BLaER1 treated with 17β-estradiol and CSF1 and Interleukin-3, amounts not matched to agents 10 nM and 100 nM (cell line): ENCODE measurements around the gene TUBB6.
A peak's percentile ranks its signal among the peaks of the same experiment; 100 is the strongest.

ENCODE experiments used
- H3K27ac ChIP-seq, 11 experiments: shearing (Covaris generic); formaldehyde crosslinking; 2 replicates each; pipeline ENCODE4 v1.8.1; 2022
- H3K27me3 ChIP-seq, 11 experiments: shearing (Covaris generic); formaldehyde crosslinking; 2 replicates each; pipeline ENCODE4 v1.8.1; 2022
- H3K36me3 ChIP-seq, 11 experiments: shearing (Covaris generic); formaldehyde crosslinking; 2 replicates each; pipeline ENCODE4 v1.8.1; 2022
- H3K4me1 ChIP-seq, 10 experiments: shearing (Covaris generic); formaldehyde crosslinking; 2 replicates each; pipeline ENCODE4 v1.8.1; 2022
- H3K4me2 ChIP-seq, 11 experiments: shearing (Covaris generic); formaldehyde crosslinking; 2 replicates each; pipeline ENCODE4 v1.8.1; 2022
- H3K4me3 ChIP-seq, 10 experiments: shearing (Covaris generic); formaldehyde crosslinking; 2 replicates each; pipeline ENCODE4 v1.8.1; 2022
- H3K9ac ChIP-seq, 11 experiments: shearing (Covaris generic); formaldehyde crosslinking; 2 replicates each; pipeline ENCODE4 v1.8.1; 2022
- H3K9me3 ChIP-seq, 11 experiments: shearing (Covaris generic); formaldehyde crosslinking; replicated peaks in 1 of 11; 2 replicates each; pipeline ENCODE4 v1.8.1; 2022
- H4K20me1 ChIP-seq, 11 experiments: shearing (Covaris generic); formaldehyde crosslinking; 2 replicates each; pipeline ENCODE4 v1.8.1; 2022
- Cebpa-rat ChIP-seq, 11 experiments: shearing (Covaris generic); IDR thresholded peaks; 2 replicates each; pipeline ENCODE4 v1.8.1; 2022

Gene TUBB6

GRCh38 chr18:12299862-12300261 is 8.2 kb upstream of the TUBB6 start:
- Histone ChIP-seq H3K9me3 (peaks cover 0 to 13% (median 9%) of the 10 kb centered on the region in 11 experiments; a peak in 13 of 22 replicates), H3K9ac (no peak overlapping the region), H3K4me3 (no peak overlapping the region), H3K4me1 (peaks cover 0 to 7% (median 0%) of the 10 kb centered on the region in 10 experiments; a peak in 2 of 20 replicates), H4K20me1 (no peaks in the 10 kb centered on the region), H3K27me3 (no peaks in the 10 kb centered on the region), H3K4me2 (no peak overlapping the region), H3K27ac (no peak overlapping the region), H3K36me3 (no peaks in the 10 kb centered on the region)
- no peak for TF ChIP-seq Cebpa-rat (IDR thresholded peaks at IDR 0.05)

DNA sequence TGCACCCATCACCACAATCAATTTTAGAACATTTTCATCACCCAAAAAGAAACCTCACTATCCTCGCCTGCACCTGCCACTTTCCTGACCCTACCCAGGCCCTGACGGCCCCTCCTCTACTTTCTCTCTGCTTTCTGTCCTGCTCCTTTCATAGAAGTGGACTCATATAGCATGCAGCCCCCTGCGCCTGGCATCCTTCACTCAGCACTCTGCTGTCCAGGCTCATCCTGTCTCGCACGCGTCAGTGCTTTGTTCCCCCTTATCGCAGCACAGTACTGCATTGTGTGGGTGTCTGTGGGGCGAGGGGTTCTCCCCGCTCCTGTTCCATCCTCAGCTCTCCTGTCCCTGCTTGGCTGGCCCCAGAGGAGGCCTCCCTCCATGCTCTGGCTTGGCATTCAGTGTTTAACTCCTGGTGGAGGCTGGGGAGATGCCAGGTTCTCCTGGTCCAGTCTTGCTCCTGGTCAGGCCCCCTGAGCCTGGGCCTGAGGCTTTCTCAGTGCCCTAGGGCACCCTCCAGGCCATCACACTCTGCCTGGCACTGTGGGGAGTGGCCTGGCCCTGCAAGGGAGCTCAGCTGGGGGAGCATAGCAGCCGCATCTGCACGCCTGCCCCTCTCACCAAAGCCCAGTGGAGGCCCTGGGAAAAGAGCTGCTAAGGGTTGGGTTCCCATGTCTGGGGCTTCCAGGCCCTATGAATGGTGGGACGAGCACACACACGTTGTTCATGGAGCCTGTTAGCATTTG is 6.6 kb upstream of the TUBB6 start:
- no peak overlapping the region for H3K4me3 ChIP-seq
- no peaks in the 10 kb centered on the region for H3K27me3 ChIP-seq
- TF ChIP-seq Cebpa-rat (IDR thresholded peaks at IDR 0.05) = no peak
- H3K9me3 ChIP-seq = peaks cover 0 to 13% (median 9%) of the 10 kb centered on the region in 11 experiments; a peak in 13 of 22 replicates
- H3K36me3 ChIP-seq = no peaks in the 10 kb centered on the region
- H3K27ac ChIP-seq = no peak overlapping the region
- no peak overlapping the region for H3K9ac ChIP-seq
- no peaks in the 10 kb centered on the region for H4K20me1 ChIP-seq
- peaks cover 6 to 13% (median 9%) of the 10 kb centered on the region in 10 experiments for H3K4me1 ChIP-seq
- no peak overlapping the region; a peak in 2 of 22 replicates for H3K4me2 ChIP-seq

DNA sequence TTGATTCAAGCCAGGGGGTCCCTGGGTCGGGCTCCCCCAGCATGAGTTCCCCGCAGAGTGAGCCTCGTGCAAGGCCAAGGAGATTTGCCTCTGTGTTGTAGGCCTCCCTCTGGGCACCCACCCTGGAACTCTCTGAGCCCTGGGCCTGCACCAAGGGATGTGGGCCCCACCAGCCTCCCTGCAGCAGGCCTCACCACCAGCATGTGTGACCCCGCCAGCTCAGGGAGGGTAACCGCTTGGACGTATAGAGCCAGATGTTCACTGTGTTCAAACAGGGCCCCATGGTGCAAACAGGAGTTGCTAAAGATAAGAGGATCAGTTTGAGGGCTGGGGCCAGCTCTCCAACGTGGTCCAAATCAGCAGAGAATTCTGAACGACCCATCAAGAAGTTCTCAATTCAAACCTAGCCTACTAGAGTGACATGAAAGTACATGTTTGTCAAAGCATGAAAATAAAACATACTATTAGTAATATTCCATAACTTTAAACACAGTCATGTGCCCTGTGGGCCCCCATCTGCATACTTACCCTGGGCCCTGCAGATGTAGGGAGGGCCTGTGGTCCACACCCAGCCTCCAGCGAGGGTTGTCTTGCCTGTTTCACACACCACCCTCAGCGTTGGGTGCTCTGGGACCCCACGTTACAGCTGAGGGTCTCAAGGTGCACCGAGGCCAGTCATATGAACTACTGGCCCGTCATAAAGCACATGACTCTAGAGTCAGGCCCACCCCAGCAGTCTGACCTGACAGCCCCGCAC is 5.5 kb upstream of the TUBB6 start:
- H3K4me1 ChIP-seq = peaks cover 15 to 22% (median 17%) of the 10 kb centered on the region in 10 experiments
- no peak for TF ChIP-seq Cebpa-rat (IDR thresholded peaks at IDR 0.05)
- H3K4me2 ChIP-seq = no peak overlapping the region

DNA sequence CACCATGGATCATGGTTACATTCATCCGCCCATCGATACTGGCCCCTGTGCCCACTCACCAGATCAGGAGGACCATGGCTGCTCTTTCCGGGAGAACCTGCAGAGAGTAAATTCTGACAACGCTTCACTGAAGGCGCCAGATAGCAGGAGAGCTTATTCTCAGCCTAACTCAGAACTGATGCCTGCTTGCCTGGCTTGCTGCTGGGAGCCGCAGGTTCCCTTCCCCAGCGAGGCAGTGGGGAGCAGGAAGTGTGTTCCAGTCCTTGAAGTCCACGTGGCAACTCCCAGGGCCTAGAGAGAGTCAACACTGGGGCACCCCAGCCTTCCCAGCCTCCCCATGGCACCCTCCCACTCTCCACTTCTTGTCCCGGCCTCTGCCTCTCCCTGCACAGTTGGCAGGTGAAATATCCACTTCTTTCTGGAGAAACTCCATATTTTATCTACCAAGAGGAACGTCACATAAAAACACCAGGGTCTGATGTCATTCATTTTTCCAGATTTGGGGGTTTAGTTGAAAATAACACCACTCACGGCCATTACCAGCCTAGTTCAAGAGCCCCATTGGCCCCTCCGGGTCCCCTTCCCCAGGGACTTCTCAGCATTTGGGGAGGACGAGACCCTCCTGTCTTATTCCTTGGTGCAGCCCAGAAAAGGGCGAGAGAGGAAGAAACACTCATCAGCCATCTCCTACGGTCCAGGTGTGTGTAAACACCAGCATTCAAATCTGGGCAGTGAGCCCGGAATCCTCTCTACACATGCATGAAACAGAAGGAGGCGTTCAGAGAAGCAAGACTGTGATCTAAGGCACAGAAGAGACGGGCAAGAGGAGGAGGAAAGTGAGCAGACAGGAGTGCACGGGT is 3.5 kb upstream of the TUBB6 start:
- H3K9ac ChIP-seq = no peak overlapping the region
- no peak for TF ChIP-seq Cebpa-rat (IDR thresholded peaks at IDR 0.05)

More for the DNA sequence above, 5.5 kb upstream of the TUBB6 start:
- no peaks in the 10 kb centered on the region for H3K27me3 ChIP-seq
- H4K20me1 ChIP-seq = no peaks in the 10 kb centered on the region
- H3K36me3 ChIP-seq = no peaks in the 10 kb centered on the region
- no peak overlapping the region for H3K9ac ChIP-seq
- H3K4me3 ChIP-seq = no peak overlapping the region
- no peak overlapping the region for H3K27ac ChIP-seq
- H3K9me3 ChIP-seq = peaks cover 0 to 10% (median 9%) of the 10 kb centered on the region in 11 experiments; a peak in 13 of 22 replicates

DNA sequence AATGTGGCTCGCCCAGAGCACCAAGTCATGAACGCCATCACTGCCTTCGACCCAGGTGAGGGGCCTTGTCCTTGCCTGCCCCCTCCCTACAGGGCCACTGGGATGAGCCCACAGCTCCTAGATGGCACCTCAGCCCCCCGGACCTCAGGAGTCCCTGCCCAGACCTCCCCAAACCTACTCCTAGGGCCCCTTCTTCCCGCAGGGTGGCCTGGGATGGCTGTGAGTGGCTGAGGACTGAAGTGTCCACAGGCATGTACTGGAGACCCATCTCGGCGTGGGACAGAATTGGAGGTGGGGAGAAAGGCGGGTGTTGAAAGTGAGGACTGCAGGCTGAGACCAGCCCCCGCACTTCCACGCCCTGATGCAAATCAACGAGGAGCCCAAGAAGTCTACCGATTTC is 2.8 kb upstream of the TUBB6 start:
- H3K36me3 ChIP-seq = peaks cover 6 to 11% (median 9%) of the 10 kb centered on the region in 11 experiments; a peak in 19 of 22 replicates
- H3K27ac ChIP-seq = no peak overlapping the region
- H3K4me1 ChIP-seq = peaks cover 23 to 34% (median 26%) of the 10 kb centered on the region in 10 experiments
- TF ChIP-seq Cebpa-rat (IDR thresholded peaks at IDR 0.05) = no peak
- no peak overlapping the region for H3K4me2 ChIP-seq
- no peak overlapping the region for H3K4me3 ChIP-seq
- no peaks in the 10 kb centered on the region for H3K27me3 ChIP-seq
- peaks cover 0 to 4% (median 0%) of the 10 kb centered on the region in 11 experiments; a peak in 6 of 22 replicates for H3K9me3 ChIP-seq
- no peak overlapping the region for H3K9ac ChIP-seq
- H4K20me1 ChIP-seq = peaks cover 8 to 21% (median 13%) of the 10 kb centered on the region in 11 experiments; a peak in 17 of 22 replicates

More for the DNA sequence above, 3.5 kb upstream of the TUBB6 start:
- Histone ChIP-seq H4K20me1 (peaks cover 4 to 15% (median 9%) of the 10 kb centered on the region in 11 experiments; a peak in 17 of 22 replicates), H3K36me3 (peaks cover under 1 to 5% (median 3%) of the 10 kb centered on the region in 11 experiments; a peak in 18 of 22 replicates), H3K4me1 (peaks cover 17 to 27% (median 20%) of the 10 kb centered on the region in 10 experiments), H3K9me3 (no peaks in the 10 kb centered on the region; a peak in 1 of 22 replicates), H3K4me3 (no peak overlapping the region), H3K27ac (no peak overlapping the region), H3K4me2 (no peak overlapping the region), H3K27me3 (no peaks in the 10 kb centered on the region)

- H3K27ac ChIP-seq = peak overlapping the region in 6 of 11 experiments; percentile 96 to 99 (median 98); a peak in 9 of 22 replicates
Measured at GRCh38 chr18:12305930-12306629, 2.0 kb upstream of the TUBB6 start.

DNA sequence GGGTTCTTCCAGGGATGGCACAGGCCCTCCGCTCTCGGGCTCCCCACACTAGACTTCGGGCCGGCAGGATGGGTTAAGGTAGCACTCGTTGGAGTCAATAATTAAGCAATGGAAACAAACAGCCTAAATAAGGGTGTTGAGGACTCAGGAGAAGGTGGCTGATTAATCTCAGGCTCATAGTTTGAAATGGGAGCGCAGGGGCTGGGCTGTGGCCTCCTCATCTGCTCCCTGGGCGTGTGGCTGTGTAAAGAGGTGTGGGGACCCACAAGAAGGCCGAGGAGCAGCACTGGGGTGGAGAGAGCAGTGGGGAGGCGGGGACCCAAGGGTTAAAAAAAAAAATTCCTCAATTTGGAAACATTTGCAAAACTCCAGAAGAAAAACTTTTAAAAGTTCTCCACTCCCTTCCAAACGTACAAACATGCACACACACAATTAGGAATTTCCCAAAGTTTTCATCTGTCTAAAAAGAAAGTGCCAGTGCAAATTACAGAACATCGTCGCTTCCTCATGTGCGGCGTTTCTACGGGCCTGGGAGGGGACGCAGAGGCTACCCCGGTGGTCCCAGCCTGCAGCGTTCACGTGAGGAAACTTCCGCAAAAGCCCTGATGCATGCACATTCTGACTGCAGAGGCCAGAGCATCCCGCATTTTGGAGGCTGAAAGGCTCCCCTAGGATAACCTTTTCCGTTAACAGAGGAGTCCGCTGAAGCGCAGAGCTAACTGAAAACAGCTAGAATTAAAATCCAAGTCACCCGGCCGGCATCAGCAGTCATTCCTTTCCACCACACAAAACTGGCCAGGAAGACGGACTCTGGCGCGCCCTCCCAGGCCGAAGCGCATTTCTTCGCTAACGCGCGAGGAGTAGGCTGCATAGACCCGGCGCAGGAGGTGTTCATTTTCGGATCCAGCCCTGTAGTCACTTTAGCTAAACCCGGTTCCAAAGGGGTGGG is 1.0 kb upstream of the TUBB6 start:
- Histone ChIP-seq H4K20me1 (peaks cover 8 to 32% (median 17%) of the 10 kb centered on the region in 11 experiments; a peak in 17 of 22 replicates), H3K27me3 (no peaks in the 10 kb centered on the region), H3K36me3 (peaks cover 24 to 29% (median 27%) of the 10 kb centered on the region in 11 experiments), H3K4me1 (peaks cover 25 to 44% (median 33%) of the 10 kb centered on the region in 10 experiments), H3K4me3 (peak overlapping the region; percentile 92 to 99 (median 97)), H3K9ac (peak overlapping the region; percentile 98 to 99 (median 99)), H3K27ac (peak overlapping the region; percentile 86 to 99 (median 98)), H3K4me2 (peak overlapping the region; percentile 82 to 97 (median 93)), H3K9me3 (peaks cover 3 to 22% (median 18%) of the 10 kb centered on the region in 11 experiments)
- no peak for TF ChIP-seq Cebpa-rat (IDR thresholded peaks at IDR 0.05)

More at GRCh38 chr18:12305930-12306629, 2.0 kb upstream of the TUBB6 start:
- H3K4me1 ChIP-seq = peaks cover 25 to 36% (median 33%) of the 10 kb centered on the region in 10 experiments
- H4K20me1 ChIP-seq = peaks cover 8 to 28% (median 17%) of the 10 kb centered on the region in 11 experiments; a peak in 17 of 22 replicates
- H3K9ac ChIP-seq = peak overlapping the region in 10 of 11 experiments; percentile 98 to 99 (median 99); a peak in 18 of 22 replicates
- no peak for TF ChIP-seq Cebpa-rat (IDR thresholded peaks at IDR 0.05)
- no peaks in the 10 kb centered on the region for H3K27me3 ChIP-seq
- peaks cover 14 to 20% (median 18%) of the 10 kb centered on the region in 11 experiments for H3K36me3 ChIP-seq
- peak overlapping the region; percentile 82 to 97 (median 93) for H3K4me2 ChIP-seq
- peak overlapping the region in 5 of 10 experiments; percentile 92 to 99 (median 97); a peak in 8 of 20 replicates for H3K4me3 ChIP-seq
- peaks cover 0 to 13% (median 8%) of the 10 kb centered on the region in 11 experiments; a peak in 17 of 22 replicates for H3K9me3 ChIP-seq
